Gastrocnemius medialis (tissue), 4 donors: Measurements from ENCODE around the gene IQSEC1.

Experiments
- POLR2A ChIP-seq, 2 donors: fragments of 450-650 bp; IDR thresholded peaks; one replicate each; pipeline ENCODE4 v1.6.1; 2017; ENCODE audit warnings: antibody characterized with exemption in 2 of 2, mild to moderate bottlenecking in 2 of 2, moderate library complexity in 2 of 2
- TF ChIP-seq, protein P1 (sequence below), 5 experiments: fragments of 450-650 bp in 3 of 5; fragments of 200-600 bp in 2 of 5; sonication (generic) in 2 of 5; IDR thresholded peaks in 4 of 5; conservative IDR thresholded peaks in 1 of 5; 1 replicate in 4 of 5; 2 replicates in 1 of 5; pipeline ENCODE4 v1.5.1; 2016 to 2019; ENCODE audit warnings: antibody characterized with exemption in 5 of 5, mild to moderate bottlenecking in 3 of 5, moderate library complexity in 3 of 5

DNA sequence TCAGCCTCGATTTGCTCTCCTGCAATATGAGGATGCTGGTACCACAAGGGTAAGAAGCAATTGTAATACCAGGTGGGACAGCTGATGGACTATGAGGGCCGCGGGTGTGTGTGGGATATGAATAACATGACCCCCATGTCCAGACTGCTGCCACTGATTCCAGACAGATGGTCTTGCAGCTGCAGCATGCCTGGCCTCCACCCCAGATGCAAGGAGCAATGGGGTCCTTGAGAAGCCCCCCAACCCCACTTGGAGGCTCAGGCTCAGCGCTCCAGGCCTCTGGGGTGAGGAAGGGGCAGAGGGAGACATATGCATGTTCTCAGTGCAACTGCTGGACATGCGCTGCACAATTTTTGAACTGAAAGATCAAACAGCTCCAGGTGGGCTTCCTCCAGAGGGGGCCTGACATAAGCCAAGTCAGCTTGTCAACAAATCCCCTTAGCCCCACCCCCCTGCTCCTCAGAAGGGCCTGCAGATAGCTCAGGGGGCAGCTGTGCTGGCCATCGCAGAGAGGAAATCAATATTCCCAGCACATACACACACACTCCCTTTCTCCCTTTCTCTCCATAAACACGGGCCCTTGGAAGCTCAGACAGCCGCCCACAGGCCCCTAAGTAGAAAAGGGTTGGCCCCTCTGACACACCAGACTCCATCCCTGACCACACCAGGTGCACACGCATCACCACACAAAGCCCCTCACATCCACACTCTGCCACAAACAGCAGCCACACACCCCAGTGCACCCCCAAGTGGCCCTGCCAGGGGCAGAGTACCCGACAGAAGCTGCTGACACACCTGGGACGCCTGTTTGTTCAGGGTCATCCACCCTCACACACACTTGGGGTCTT is 107.0 kb downstream of the IQSEC1 start:
- TF ChIP-seq, protein P1, sequence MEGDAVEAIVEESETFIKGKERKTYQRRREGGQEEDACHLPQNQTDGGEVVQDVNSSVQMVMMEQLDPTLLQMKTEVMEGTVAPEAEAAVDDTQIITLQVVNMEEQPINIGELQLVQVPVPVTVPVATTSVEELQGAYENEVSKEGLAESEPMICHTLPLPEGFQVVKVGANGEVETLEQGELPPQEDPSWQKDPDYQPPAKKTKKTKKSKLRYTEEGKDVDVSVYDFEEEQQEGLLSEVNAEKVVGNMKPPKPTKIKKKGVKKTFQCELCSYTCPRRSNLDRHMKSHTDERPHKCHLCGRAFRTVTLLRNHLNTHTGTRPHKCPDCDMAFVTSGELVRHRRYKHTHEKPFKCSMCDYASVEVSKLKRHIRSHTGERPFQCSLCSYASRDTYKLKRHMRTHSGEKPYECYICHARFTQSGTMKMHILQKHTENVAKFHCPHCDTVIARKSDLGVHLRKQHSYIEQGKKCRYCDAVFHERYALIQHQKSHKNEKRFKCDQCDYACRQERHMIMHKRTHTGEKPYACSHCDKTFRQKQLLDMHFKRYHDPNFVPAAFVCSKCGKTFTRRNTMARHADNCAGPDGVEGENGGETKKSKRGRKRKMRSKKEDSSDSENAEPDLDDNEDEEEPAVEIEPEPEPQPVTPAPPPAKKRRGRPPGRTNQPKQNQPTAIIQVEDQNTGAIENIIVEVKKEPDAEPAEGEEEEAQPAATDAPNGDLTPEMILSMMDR (IDR thresholded peaks at IDR 0.05 in 4 of 5, conservative IDR thresholded peaks at IDR 0.05 in 1 of 5) = no peak
- TF ChIP-seq POLR2A (IDR thresholded peaks at IDR 0.05) = no peak
